Hepatocyte (in vitro differentiated cells): ENCODE measurements around the gene AAR2. TPM values are rescaled to one million over a fixed set of nuclear protein-coding genes. Genes with fewer than 3 reads are reported as not detected.

Source experiments
- DNase-seq: peaks from one replicate; pipeline ENCODE4 v3.0.0-alpha.2; 2016; ENCODE audit warnings: low spot score
- H2AFZ ChIP-seq: fragments of 200-600 bp; sonication (generic); 2 replicates; pipeline ENCODE4 v1.6.0; 2016; ENCODE audit warnings: antibody characterized with exemption, mild to moderate bottlenecking
- H3K27ac ChIP-seq: fragments of 200-600 bp; sonication (generic); 2 replicates; pipeline ENCODE4 v1.5.1; 2016; ENCODE audit warnings: mild to moderate bottlenecking
- H3K27me3 ChIP-seq: fragments of 200-600 bp; sonication (generic); 2 replicates; pipeline ENCODE4 v1.6.1; 2016
- H3K36me3 ChIP-seq: fragments of 200-600 bp; sonication (generic); replicated peaks from 2 replicates; pipeline ENCODE4 v1.5.1; 2016; ENCODE audit warnings: low read depth; ENCODE audit not compliant: insufficient read depth
- H3K4me1 ChIP-seq: fragments of 200-600 bp; sonication (generic); 2 replicates; pipeline ENCODE4 v1.5.1; 2016; ENCODE audit warnings: mild to moderate bottlenecking, moderate library complexity; ENCODE audit not compliant: insufficient read depth
- H3K4me2 ChIP-seq: fragments of 200-600 bp; sonication (generic); 2 replicates; pipeline ENCODE4 v1.6.0; 2016
- H3K4me3 ChIP-seq: fragments of 200-600 bp; sonication (generic); 2 replicates; pipeline ENCODE4 v1.5.1; 2016; ENCODE audit warnings: mild to moderate bottlenecking
- H3K79me2 ChIP-seq: fragments of 200-600 bp; sonication (generic); 2 replicates; pipeline ENCODE4 v1.6.0; 2017; ENCODE audit warnings: mild to moderate bottlenecking
- H3K9me2 ChIP-seq: fragments of 200-600 bp; sonication (generic); replicated peaks from 2 replicates; pipeline ENCODE4 v1.6.0; 2017; ENCODE audit warnings: mild to moderate bottlenecking; ENCODE audit not compliant: insufficient read depth
- H3K9me3 ChIP-seq: fragments of 200-600 bp; sonication (generic); 2 replicates; pipeline ENCODE4 v1.5.1; 2016; ENCODE audit warnings: low read depth, mild to moderate bottlenecking
- H4K20me1 ChIP-seq: fragments of 200-600 bp; sonication (generic); 2 replicates; pipeline ENCODE4 v1.6.0; 2016; ENCODE audit warnings: mild to moderate bottlenecking; ENCODE audit not compliant: insufficient read depth, poor library complexity, severe bottlenecking
- CTCF ChIP-seq: fragments of 200-600 bp; sonication (generic); IDR thresholded peaks from 2 replicates; pipeline ENCODE4 v1.5.1; 2016; ENCODE audit warnings: antibody characterized with exemption, mild to moderate bottlenecking; ENCODE audit not compliant: poor library complexity
- EZH2 ChIP-seq: fragments of 200-600 bp; sonication (generic); IDR thresholded peaks from 2 replicates; pipeline ENCODE4 v1.6.1; 2016; ENCODE audit warnings: antibody characterized with exemption, mild to moderate bottlenecking, borderline replicate concordance
- EZH2phosphoT487 ChIP-seq: fragments of 200-600 bp; sonication (generic); IDR thresholded peaks from one replicate; pipeline ENCODE4 v1.6.1; 2018; ENCODE audit warnings: antibody characterized with exemption, mild to moderate bottlenecking, low read depth, moderate library complexity; ENCODE audit not compliant: unreplicated experiment, severe bottlenecking
- WGBS: methylation state at CpG from one replicate; pipeline ENCODE4 v1.1.6; 2016; ENCODE audit warnings: low lambda C conversion rate; ENCODE audit errors: missing lambda C conversion rate; 5-methylcytosine and 5-hydroxymethylcytosine counted together
- polyA plus RNA-seq: library from polyadenylated mRNA; unstranded; fragments of >200 nt; fragmentation: Nextera tagmentation; extraction: Ambion mirVana; gene quantifications from 2 replicates; pipeline ENCODE4 v1.2.1, GENCODE V29; 2016
- total RNA-seq: library from RNA; depleted of rRNA; stranded (reverse); fragments of >200 nt; gene quantifications from 2 replicates; pipeline ENCODE4 v1.2.3, GENCODE V29; 2014

AAR2 gene
- total and polyA plus RNA-seq, 2 experiments from 2014 or later: 26.7 to 36.7 TPM

GRCh38 chr20:36249450-36249849, 13.2 kb downstream of the AAR2 start:
- Histone ChIP-seq H4K20me1 (peaks cover 9% of the 10 kb centered on the region), H3K4me2 (no peak overlapping the region), H3K79me2 (peaks cover 13% of the 10 kb centered on the region), H3K27ac (no peak overlapping the region), H3K4me3 (no peak overlapping the region), H3K9me2 (no peaks in the 10 kb centered on the region), H2AFZ (no peak overlapping the region), H3K4me1 (no peaks in the 10 kb centered on the region), H3K27me3 (no peaks in the 10 kb centered on the region), H3K36me3 (no peaks in the 10 kb centered on the region), H3K9me3 (no peaks in the 10 kb centered on the region)
- TF ChIP-seq CTCF: no peak
- no peak for TF ChIP-seq EZH2phosphoT487
- TF ChIP-seq EZH2: no peak
- no peak for DNase-seq
- WGBS: 91% methylated on average over 3 of the region's 3 CpGs

- Histone ChIP-seq H3K27ac (no peak overlapping the region), H3K79me2 (peaks cover 13% of the 10 kb centered on the region), H2AFZ (no peak overlapping the region), H3K4me1 (no peaks in the 10 kb centered on the region), H3K9me3 (no peaks in the 10 kb centered on the region), H3K9me2 (no peaks in the 10 kb centered on the region), H3K4me3 (no peak overlapping the region), H3K36me3 (no peaks in the 10 kb centered on the region), H4K20me1 (peaks cover 9% of the 10 kb centered on the region), H3K4me2 (no peak overlapping the region), H3K27me3 (no peaks in the 10 kb centered on the region)
- WGBS: 90% methylated on average over 5 of the region's 5 CpGs
- TF ChIP-seq EZH2 (no peak), CTCF (no peak), EZH2phosphoT487 (no peak)
- no peak for DNase-seq
These were observed 15.1 kb downstream of the AAR2 start for GRCh38 chr20:36251426-36251825.

GRCh38 chr20:36252511-36252910, 16.2 kb downstream of the AAR2 start:
- Histone ChIP-seq H3K4me2 (no peak overlapping the region), H2AFZ (no peak overlapping the region), H3K27ac (no peak overlapping the region), H3K79me2 (peaks cover 13% of the 10 kb centered on the region), H4K20me1 (peaks cover 9% of the 10 kb centered on the region), H3K9me2 (no peaks in the 10 kb centered on the region), H3K4me1 (no peaks in the 10 kb centered on the region), H3K27me3 (no peaks in the 10 kb centered on the region), H3K36me3 (no peaks in the 10 kb centered on the region), H3K9me3 (no peaks in the 10 kb centered on the region), H3K4me3 (no peak overlapping the region)
- WGBS: 100% methylated on average over 3 of the region's 3 CpGs
- DNase-seq: no peak
- TF ChIP-seq CTCF (no peak), EZH2phosphoT487 (no peak)

- no peak overlapping the region for H3K27ac ChIP-seq
- H3K27me3 ChIP-seq: no peaks in the 10 kb centered on the region
- H3K36me3 ChIP-seq: no peaks in the 10 kb centered on the region
- H2AFZ ChIP-seq: no peak overlapping the region
- H3K4me2 ChIP-seq: no peak overlapping the region
- no peak overlapping the region for H3K4me3 ChIP-seq
- no peaks in the 10 kb centered on the region for H3K9me3 ChIP-seq
- H3K9me2 ChIP-seq: no peaks in the 10 kb centered on the region
- no peaks in the 10 kb centered on the region for H3K4me1 ChIP-seq
- WGBS: 92% methylated on average over 9 of the region's 9 CpGs
- TF ChIP-seq CTCF (no peak), EZH2phosphoT487 (no peak), EZH2 (no peak)
- DNase-seq: no peak
- peaks cover 9% of the 10 kb centered on the region for H4K20me1 ChIP-seq
- H3K79me2 ChIP-seq: peaks cover 13% of the 10 kb centered on the region
These were observed 16.8 kb downstream of the AAR2 start for GRCh38 chr20:36253036-36253435.
